ENCODE results near the gene CHRNB2.

- TF ChIP-seq CTCF (conservative IDR thresholded peaks at IDR 0.05; ENCODE audit: low read length) (no peak), EZH2phosphoT487 (IDR thresholded peaks at IDR 0.05; ENCODE audit: borderline replicate concordance) (no peak)
Observed at GRCh38 chr1:154568157-154568815, 708 bp downstream of the CHRNB2 start.
